SW480 (cell line): ENCODE data around the gene JAML.
"Not testable (repeated sequence)": the region's sequence is repeated elsewhere in the genome, so short reads cannot be mapped to it uniquely, and the experiment has no call there.

Experiments used
- DNase-seq: peaks from one replicate; pipeline ENCODE4 v3.0.0-alpha.2; 2016; ENCODE audit warnings: low spot score

Gene JAML

GRCh38 chr11:118193910-118194566 lies 30.8 kb downstream of the JAML start:
- no peak for DNase-seq

DNA sequence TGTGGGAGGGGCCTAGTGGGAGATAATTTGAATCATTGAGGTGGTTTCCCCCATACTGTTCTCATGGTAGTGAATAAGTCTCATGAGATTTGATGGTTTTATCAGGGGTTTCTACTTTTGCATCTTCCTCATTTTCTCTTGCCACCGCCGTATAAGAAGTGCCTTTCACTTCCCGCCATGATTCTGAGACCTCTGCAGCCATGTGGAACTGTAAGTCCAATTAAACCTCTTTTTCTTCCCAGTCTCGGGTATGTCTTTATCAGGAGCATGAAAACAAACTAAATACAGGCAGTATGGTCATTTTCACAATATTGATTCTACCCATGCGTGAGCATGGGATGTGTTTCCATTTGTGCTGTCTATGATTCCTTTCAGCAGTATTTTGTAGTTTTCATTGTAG lies 32.0 kb downstream of the JAML start:
- not testable (repeated sequence) for DNase-seq

GRCh38 chr11:118190942-118191506 lies 33.8 kb downstream of the JAML start:
- not testable (repeated sequence) for DNase-seq

DNA sequence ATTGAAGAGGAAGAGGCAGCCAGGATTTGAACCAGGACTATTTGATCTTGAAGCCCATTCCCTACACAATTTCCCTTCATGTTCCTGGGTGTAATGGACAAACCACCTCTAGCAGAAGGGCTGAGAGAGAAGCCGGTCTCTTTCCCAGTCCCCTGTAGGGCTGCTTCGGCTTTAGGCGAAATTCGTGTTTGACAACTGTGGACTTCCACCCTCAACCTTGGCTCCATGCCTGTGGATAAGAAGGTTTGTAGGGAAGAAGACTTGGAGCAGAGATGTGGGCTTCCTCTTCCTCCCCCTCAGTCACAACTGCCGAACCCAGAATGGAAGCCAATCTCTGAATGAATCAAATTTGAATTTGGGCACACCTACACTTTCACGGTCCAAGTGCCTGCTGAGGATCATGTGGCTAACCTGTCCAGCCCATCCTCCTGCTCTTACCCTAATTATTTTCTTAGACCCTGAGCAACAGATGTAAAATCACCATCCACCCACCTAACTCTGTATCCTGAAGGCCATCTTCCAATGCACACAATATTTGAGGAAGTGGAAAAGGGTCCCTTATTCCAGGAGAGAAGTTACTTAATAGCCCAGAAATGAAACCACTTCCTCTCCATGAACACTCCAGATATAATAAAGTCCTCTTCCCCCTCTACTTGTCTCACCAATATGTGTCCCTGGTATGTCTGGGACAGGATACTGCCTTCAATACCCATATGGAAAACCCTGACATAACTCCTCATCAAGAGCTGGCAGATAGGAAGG lies 38.3 kb downstream of the JAML start:
- no peak for DNase-seq

DNA sequence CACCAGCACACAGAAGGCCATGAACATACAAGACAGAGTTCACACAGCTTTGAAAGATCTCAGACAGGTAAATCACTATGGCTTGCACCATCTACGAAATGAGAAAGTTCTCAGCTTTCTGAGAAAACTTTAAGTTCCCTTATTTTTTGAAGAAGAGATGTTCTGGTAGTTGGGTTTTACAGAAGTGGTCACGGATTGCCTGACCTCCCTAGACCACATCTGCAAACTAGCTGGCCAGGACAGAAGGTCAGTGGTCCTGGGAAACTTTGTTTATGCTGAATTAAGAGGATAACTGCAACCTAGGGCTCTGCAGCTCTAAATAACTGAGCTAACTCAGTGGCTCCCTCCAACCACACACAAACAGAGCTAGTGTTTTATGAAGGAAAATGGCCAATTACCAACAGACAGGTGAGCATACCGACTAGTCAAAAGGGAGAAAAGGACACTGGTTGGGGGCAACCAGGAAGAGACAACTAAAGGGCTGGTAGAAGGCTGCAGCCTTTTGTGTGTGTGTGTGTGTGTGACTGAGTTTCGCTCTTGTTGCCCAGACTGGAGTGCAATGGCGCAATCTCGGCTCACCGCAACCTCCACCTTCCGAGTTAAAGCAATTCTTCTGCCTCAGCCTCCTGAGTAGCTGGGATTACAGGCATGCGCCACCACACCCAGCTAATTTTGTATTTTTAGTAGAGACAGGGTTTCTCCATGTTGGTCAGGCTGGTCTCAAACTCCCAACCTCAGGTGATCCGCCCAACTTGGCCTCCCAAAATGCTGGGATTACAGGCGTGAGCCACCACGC lies 39.8 kb downstream of the JAML start:
- no peak for DNase-seq

DNA sequence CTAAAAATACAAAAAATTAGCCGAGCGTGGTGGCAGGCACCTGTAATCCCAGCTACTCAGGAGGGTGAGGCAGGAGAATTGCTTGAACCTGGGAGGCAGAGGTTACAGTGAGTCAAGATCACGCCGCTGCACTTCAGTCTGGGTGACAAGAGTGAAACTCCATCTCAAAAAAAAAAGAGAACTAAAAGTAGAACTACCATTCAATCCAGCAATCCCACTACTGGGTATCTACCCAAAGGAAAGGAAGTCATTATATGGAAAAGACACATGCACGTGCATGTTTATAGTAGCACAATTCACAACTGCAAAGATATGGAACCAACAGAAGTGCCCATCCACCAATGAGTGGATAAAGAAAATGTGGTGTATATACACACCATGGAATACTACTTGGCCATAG lies 41.1 kb downstream of the JAML start:
- not testable (repeated sequence) for DNase-seq

DNA sequence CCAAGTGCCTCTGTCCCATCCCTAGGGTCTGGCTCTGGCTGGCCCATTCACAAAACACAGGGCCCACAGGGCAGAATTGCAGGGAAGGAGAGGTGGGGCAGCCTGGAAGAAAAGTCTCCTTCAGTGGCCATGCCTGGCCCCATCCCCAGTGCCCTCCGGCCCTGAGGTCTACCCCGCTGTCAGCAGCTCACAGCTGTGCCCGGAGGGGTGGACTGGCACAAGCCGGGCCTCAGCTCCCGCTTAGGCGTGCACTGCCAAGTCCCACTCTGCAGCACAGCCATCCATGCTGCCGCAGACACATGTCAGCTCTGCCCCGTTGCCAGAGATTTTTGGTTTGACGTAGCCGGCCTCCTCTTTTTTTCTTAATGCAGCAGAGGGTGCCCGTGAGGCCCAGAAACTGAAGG lies 44.5 kb downstream of the JAML start:
- peak; percentile 41 for DNase-seq

- no peak for DNase-seq
These were observed 48.1 kb downstream of the JAML start for GRCh38 chr11:118176778-118177134.

DNA sequence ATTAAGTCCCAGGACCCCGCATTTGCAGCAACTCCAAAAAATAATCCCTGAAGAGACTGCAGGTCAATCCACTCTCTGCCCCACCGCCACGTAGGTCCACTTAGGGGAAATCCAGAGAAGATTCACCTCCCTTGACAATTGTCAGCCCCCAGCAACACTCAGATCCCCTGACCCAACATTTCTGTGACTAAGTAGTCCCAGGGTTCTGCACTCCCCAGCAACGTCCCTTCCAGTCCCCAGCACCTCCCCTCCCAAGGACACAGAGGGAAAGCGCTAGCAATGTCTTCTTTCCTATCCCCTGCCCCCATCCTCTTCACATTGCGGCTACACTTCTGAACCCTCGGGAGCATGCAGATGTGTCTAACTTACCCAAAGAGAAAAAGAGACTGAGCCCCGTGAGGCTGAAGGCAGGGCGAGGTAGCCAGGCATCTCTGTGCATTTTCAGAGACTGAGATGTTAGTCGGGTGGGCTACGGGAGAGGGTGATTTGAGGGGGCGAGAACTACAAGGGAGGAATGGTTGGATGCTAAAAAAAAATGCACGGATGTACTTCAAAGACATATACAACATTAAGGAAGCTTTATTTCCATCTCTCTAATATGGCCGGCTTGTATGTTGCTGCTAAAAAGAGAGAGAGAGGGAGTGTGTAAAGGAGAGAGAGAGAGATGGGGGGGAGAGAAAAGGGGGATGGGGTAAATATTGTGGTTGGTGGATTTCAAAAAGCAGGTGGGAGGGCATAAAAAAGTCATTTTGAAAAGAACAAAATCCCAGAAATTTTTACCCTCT lies 48.6 kb downstream of the JAML start, which contains the start of gene SCN2B:
Gene SCN2B, minus strand, starts transcription at position 647 of the 785 bp plus-strand sequence. Its CDS starts 208 bp downstream, at position 439.
- DNase-seq, result peak; percentile 31

DNA sequence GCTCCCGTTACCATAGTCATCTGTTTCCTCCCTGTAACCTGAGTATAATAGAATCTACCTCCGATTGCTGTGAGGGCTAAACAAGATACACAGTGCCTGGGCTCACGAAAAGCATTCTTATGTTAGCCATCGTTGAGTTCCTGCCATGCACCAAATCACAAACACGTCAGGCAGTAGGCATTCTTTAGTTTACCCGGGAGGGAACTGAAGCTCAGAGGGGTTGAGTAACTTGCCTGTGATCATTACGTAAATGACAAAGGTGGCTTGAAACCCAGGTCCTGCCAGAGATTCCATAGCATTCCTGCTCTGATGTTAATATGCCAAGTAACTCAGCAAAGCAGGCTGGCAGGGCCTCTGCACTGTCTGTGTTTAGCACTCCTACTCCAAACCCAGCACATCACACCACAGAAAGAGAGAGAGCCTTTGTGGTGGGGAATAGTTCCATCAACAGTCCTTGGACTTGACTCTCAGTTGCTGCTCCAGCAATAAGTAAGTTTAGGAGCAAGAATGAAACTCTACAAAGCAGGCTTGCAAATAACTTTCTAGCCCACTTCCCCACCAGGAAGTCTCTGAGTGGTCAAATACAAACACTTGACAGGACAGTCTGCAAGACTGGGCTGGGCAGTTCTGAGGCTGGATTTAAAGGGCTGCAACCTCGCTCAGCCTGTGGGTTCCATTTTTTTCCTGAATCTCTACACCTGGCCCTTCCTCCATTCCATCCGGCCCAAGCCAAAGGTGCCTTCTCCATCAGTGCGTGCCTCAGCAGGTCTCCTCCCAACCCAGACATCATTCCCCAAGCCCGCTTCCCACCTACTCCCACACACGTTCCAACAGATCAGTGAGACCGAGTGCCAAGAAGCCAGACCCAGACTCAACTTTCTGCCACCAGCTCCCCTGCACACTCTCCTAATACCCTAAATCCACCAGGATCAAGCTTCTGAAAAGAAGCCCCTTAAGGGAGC lies 49.5 kb downstream of the JAML start:
- DNase-seq, result no peak

DNA sequence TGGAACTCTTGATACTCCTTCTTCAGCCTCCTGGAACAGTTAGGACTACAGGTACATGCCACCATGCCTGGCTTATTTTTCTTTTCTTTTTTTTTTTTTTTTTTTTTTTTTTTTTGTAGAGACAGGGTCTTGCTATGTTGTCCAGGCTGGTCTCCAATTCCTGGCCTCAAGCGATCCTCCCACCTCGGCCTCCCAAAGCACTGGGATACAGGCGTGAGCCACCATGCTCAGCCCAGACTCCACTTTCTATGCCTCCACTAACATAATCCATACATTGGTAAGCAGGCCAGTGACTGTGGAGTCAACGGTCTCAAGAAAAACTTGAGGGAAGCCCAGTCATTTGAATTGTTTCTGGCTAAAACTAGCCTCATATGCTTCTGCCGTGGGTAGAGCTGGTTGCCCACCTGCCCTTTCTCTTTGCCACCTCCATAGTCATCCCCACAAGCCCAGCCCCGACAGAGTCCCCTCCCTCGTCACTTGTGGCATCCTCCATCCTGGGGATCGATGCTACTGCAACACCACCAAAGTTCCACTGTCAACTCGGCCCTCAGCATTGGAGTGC lies 50.7 kb downstream of the JAML start:
- no peak for DNase-seq

GRCh38 chr11:118172356-118172755 lies 52.5 kb downstream of the JAML start:
- no peak for DNase-seq

- DNase-seq, result peak; percentile 39
These were observed 53.3 kb downstream of the JAML start for GRCh38 chr11:118171269-118172062.

DNA sequence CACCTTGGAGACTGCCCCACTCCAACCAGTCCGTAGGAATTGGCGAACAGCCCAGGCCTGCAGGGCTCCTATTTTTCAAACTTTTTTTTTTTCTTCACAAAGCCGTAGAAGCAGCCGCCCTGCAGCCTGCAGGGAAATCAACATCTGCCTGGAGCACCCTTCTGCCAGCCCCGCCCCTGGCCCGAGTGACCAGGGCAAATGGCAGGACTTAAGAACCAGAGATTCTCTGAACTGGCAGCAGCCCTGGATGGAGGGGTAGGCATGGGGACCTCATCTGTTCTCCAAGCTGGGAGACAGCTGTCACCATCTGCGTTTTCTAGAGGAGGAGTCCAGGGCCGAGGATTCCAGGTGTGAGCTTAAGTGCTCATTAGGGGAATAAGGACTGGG lies 53.9 kb downstream of the JAML start:
- no peak for DNase-seq

DNA sequence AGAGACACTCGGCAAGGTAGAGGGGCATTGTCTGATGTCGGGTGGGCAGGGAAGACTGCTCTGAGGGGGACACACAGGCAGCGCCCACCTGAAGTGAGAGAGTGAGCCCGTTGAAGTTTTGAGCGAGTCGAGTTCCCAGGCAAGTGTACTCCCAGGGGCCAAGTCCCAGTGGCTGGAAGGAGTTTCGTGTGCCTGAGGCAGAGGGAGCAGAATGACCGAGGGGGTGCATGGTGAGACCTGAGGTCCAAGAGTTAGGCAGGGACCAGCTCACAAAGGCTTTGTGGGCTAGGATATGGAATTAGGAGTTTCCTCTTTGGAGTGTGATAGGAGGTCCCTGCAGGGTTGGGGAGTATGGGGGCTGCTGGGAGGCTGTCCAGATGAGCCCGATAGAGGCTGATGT lies 54.6 kb downstream of the JAML start:
- DNase-seq, result no peak

- no peak for DNase-seq
These were observed 55.3 kb downstream of the JAML start for GRCh38 chr11:118169300-118170140.

DNA sequence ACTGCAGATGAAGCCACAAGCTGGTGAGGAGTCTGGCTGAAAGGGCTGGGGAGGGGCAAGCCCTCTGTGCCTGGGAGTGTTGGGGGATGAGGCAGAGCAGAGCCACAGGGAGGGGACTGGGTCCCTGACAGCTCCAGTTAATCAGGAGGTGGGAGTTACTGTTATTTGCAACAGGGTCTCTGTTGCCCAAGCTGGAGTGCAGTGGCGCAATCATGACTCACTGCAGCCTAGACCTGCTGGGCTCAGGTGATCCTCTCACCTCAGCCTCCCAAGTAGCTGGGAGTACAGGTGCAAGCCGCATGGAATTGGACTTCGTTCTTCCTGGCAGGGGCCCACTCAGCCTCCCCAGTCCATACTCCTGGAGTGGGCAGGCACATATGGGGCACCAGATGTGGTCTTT lies 56.1 kb downstream of the JAML start:
- no peak for DNase-seq

DNA sequence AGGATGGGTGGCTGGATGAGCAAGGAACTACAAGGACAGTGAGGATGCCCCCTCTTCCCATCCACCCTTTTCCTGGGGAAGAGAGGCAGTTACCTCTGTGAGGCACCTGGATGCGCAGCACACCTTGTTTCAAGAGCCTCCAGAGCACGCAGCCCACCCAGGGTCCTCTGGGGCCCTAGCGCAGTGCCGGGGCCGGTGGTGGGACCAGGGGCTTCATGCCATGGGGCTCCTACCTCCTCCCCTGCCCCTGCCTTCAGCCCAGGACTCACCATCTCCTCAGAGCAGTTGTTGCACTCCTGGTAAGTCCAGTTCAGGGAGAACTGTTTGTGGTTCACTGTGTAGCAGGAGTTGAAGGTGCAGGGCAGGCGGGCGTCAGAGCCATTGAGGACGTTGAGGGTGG lies 56.5 kb downstream of the JAML start:
- no peak for DNase-seq
